ENCODE data around the gene ALOX5. TPM values are rescaled to one million over a fixed set of nuclear protein-coding genes. Genes with fewer than 3 reads are reported as not detected.
"Not testable (repeated sequence)": the region's sequence is repeated elsewhere in the genome, so short reads cannot be mapped to it uniquely, and the experiment has no call there.

Gene ALOX5
- not detected in 3 replicates for total RNA-seq
- long read RNA-seq, result 0 reads

GRCh38 chr10:45373576-45374349, at the start of gene ALOX5:
TSS of gene ALOX5 (plus strand) at chr10:45374216. CDS start at chr10:45374280, 64 bp downstream.
- Mint-ChIP-seq H3K27me3 (ENCODE audit: low read depth) (peaks cover 68% of the 10 kb centered on the region), H3K36me3 (ENCODE audit: low read depth) (no peaks in the 10 kb centered on the region), H3K27ac (ENCODE audit: unreplicated experiment) (no peak within 1 kb of the TSS), H3K9me3 (ENCODE audit: low read depth) (no peaks in the 10 kb centered on the region), H3K4me3 (ENCODE audit: unreplicated experiment) (peak within 1 kb of the TSS; percentile 67), H3K4me1 (ENCODE audit: low read depth) (peaks cover 8% of the 10 kb centered on the region)
- DNase-seq (ENCODE audit: low spot score), result no peak
- TF ChIP-seq CTCF (IDR thresholded peaks at IDR 0.05), result no peak

DNA sequence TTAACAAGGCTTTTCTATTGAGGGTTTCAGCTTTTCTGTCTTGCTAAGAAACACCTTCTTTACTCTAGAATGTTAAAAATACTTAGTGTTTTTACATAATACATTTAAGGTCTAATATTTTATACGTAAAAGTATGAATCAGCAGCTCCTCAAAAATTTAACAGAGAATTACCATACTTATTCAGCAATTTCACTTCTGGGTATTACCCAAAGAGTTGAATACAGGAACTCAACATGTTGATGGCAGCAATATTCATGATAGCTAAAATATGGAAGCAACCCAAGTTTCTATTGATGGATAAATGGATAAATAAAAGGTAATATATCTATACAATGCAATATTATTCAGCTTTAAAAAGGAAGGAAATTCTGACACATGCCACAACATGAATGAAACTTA, 48.9 kb upstream of the ALOX5 start:
- Mint-ChIP-seq H3K27ac (ENCODE audit: unreplicated experiment) (no peak overlapping the region), H3K27me3 (ENCODE audit: low read depth) (no peaks in the 10 kb centered on the region), H3K4me3 (ENCODE audit: unreplicated experiment) (no peak overlapping the region), H3K36me3 (ENCODE audit: low read depth) (no peaks in the 10 kb centered on the region), H3K4me1 (ENCODE audit: low read depth) (no peaks in the 10 kb centered on the region), H3K9me3 (ENCODE audit: low read depth) (peaks cover 24% of the 10 kb centered on the region)
- no peak for DNase-seq (ENCODE audit: low spot score)
- no peak for TF ChIP-seq CTCF (IDR thresholded peaks at IDR 0.05)

DNA sequence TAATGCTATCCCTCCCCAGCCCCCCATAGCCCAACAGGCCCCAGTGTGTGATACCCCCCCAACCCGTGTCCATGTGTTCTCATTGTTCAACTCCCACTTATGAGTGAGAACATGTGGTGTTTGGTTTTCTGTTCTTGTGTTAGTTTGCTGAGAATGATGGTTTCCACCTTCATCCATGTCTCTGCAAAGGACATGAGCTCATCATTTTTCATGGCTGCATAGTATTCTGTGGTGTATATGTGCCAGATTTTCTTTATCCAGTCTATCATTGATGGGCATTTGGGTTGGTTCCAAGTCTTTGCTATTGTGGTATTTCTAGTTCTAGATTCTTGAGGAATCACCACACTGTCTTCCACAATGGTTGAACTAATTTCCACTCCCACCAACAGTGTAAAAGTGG, 47.2 kb upstream of the ALOX5 start:
- not testable (repeated sequence) for H3K4me3 Mint-ChIP-seq (ENCODE audit: unreplicated experiment); H3K36me3 Mint-ChIP-seq (ENCODE audit: low read depth); DNase-seq (ENCODE audit: low spot score); H3K4me1 Mint-ChIP-seq (ENCODE audit: low read depth); H3K27ac Mint-ChIP-seq (ENCODE audit: unreplicated experiment); H3K27me3 Mint-ChIP-seq (ENCODE audit: low read depth)
- H3K9me3 Mint-ChIP-seq (ENCODE audit: low read depth), result peaks cover 17% of the 10 kb centered on the region

- H3K27me3 Mint-ChIP-seq (ENCODE audit: low read depth); H3K27ac Mint-ChIP-seq (ENCODE audit: unreplicated experiment); H3K4me3 Mint-ChIP-seq (ENCODE audit: unreplicated experiment); H3K9me3 Mint-ChIP-seq (ENCODE audit: low read depth); H3K4me1 Mint-ChIP-seq (ENCODE audit: low read depth); DNase-seq (ENCODE audit: low spot score); H3K36me3 Mint-ChIP-seq (ENCODE audit: low read depth): not testable (repeated sequence)
Observed at GRCh38 chr10:45331824-45332223, 42.2 kb upstream of the ALOX5 start.

- H3K4me1 Mint-ChIP-seq (ENCODE audit: low read depth), result no peaks in the 10 kb centered on the region
- no peak for DNase-seq (ENCODE audit: low spot score)
- H3K27me3 Mint-ChIP-seq (ENCODE audit: low read depth), result peaks cover 3% of the 10 kb centered on the region
- no peaks in the 10 kb centered on the region for H3K36me3 Mint-ChIP-seq (ENCODE audit: low read depth)
- TF ChIP-seq CTCF (IDR thresholded peaks at IDR 0.05), result no peak
- no peak overlapping the region for H3K27ac Mint-ChIP-seq (ENCODE audit: unreplicated experiment)
- peaks cover 23% of the 10 kb centered on the region for H3K9me3 Mint-ChIP-seq (ENCODE audit: low read depth)
- H3K4me3 Mint-ChIP-seq (ENCODE audit: unreplicated experiment), result no peak overlapping the region
Observed at GRCh38 chr10:45339894-45340293, 34.1 kb upstream of the ALOX5 start.

GRCh38 chr10:45340420-45340819, 33.6 kb upstream of the ALOX5 start:
- not testable (repeated sequence) for H3K36me3 Mint-ChIP-seq (ENCODE audit: low read depth); H3K4me3 Mint-ChIP-seq (ENCODE audit: unreplicated experiment); H3K27me3 Mint-ChIP-seq (ENCODE audit: low read depth); DNase-seq (ENCODE audit: low spot score); H3K4me1 Mint-ChIP-seq (ENCODE audit: low read depth); H3K27ac Mint-ChIP-seq (ENCODE audit: unreplicated experiment)
- peaks cover 23% of the 10 kb centered on the region for H3K9me3 Mint-ChIP-seq (ENCODE audit: low read depth)

GRCh38 chr10:45346652-45347335, 27.2 kb upstream of the ALOX5 start:
- not testable (repeated sequence) for DNase-seq (ENCODE audit: low spot score); H3K27me3 Mint-ChIP-seq (ENCODE audit: low read depth); H3K9me3 Mint-ChIP-seq (ENCODE audit: low read depth); H3K4me1 Mint-ChIP-seq (ENCODE audit: low read depth); H3K36me3 Mint-ChIP-seq (ENCODE audit: low read depth); H3K4me3 Mint-ChIP-seq (ENCODE audit: unreplicated experiment); H3K27ac Mint-ChIP-seq (ENCODE audit: unreplicated experiment)

DNA sequence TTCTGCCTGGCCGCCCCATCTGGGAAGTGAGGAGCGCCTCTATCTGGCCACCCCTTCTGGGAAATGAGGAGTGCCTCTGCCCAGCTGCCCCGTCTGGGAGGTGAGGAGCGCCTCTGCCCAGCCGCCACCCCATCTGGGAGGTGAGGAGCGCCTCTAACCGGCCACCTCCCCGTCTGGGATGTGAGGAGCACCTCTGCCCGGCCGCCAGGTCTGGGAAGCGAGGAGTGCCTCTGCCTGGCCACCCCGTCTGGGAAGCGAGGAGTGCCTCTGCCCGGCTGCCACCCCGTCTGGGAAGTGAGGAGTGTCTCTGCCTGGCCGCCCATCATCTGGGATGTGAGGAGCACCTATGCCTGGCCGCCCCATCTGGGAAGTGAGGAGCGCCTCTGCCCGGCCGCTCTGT, 26.6 kb upstream of the ALOX5 start:
- H3K4me3 Mint-ChIP-seq (ENCODE audit: unreplicated experiment); H3K27me3 Mint-ChIP-seq (ENCODE audit: low read depth); H3K27ac Mint-ChIP-seq (ENCODE audit: unreplicated experiment); H3K4me1 Mint-ChIP-seq (ENCODE audit: low read depth); H3K36me3 Mint-ChIP-seq (ENCODE audit: low read depth); H3K9me3 Mint-ChIP-seq (ENCODE audit: low read depth); DNase-seq (ENCODE audit: low spot score): not testable (repeated sequence)

DNA sequence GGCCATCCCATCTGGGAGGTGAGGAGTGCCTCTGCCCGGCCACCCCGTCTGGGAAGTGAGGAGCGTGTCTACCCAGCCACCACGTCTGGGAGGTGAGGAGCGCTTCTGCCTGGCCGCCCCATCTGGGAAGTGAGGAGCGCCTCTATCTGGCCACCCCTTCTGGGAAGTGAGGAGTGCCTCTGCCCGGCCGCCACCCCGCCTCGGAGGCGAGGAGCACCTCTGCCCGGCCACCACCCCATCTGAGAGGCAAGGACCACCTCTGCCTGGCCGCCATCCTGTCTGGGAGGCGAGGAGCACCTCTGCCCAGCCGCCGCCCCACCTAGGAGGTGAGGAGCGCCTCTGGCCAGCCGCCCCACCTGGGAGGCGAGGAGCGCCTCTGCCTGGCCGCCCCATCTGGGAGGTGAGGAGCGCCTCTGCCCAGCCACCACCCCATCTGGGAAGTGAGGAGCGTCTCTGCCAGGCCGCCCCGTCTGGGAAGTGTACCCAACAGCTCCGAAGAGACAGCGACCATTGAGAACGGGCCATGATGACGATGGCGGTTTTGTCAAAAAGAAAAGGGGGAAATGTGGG, 25.7 kb upstream of the ALOX5 start:
- H3K27me3 Mint-ChIP-seq (ENCODE audit: low read depth); DNase-seq (ENCODE audit: low spot score); H3K36me3 Mint-ChIP-seq (ENCODE audit: low read depth); H3K27ac Mint-ChIP-seq (ENCODE audit: unreplicated experiment); H3K4me1 Mint-ChIP-seq (ENCODE audit: low read depth); H3K4me3 Mint-ChIP-seq (ENCODE audit: unreplicated experiment); H3K9me3 Mint-ChIP-seq (ENCODE audit: low read depth): not testable (repeated sequence)

Measured in chondrocyte (in vitro differentiated cells).